Measurements from ENCODE around the gene ECM2.

The ECM2 gene

GRCh38 chr9:92482329-92482728, 53.5 kb downstream of the ECM2 start, which contains the start of gene ASPN:
Gene ASPN (minus strand): TSS chr9:92482506.
- peak; percentile 80 for FAIRE-seq

GRCh38 chr9:92480986-92481633, 54.7 kb downstream of the ECM2 start:
- TF ChIP-seq POLR2A (IDR thresholded peaks at IDR 0.05; ENCODE audit: low read depth, low read length): no peak
- no peak for DNase-seq (ENCODE audit: insufficient read length, low spot score)
- FAIRE-seq: no peak

More at GRCh38 chr9:92482329-92482728, 53.5 kb downstream of the ECM2 start, which contains the start of gene ASPN:
- no peak for DNase-seq (ENCODE audit: insufficient read length, low spot score)
- TF ChIP-seq POLR2A (IDR thresholded peaks at IDR 0.05; ENCODE audit: low read depth, low read length): no peak

- TF ChIP-seq POLR2A (IDR thresholded peaks at IDR 0.05; ENCODE audit: low read depth, low read length): no peak
- FAIRE-seq (peak; percentile 88), DNase-seq (ENCODE audit: insufficient read length, low spot score) (no peak)
Measured at GRCh38 chr9:92480291-92480771, 55.5 kb downstream of the ECM2 start.

GRCh38 chr9:92479346-92479745, 56.4 kb downstream of the ECM2 start:
- FAIRE-seq: no peak
- DNase-seq (ENCODE audit: insufficient read length, low spot score): no peak
- no peak for TF ChIP-seq POLR2A (IDR thresholded peaks at IDR 0.05; ENCODE audit: low read depth, low read length)

- FAIRE-seq: no peak
- no peak for DNase-seq (ENCODE audit: insufficient read length, low spot score)
- TF ChIP-seq POLR2A (IDR thresholded peaks at IDR 0.05; ENCODE audit: low read depth, low read length): no peak
Measured at GRCh38 chr9:92478783-92479182, 57.0 kb downstream of the ECM2 start.

GRCh38 chr9:92476962-92477361, 58.8 kb downstream of the ECM2 start:
- FAIRE-seq (no peak), DNase-seq (ENCODE audit: insufficient read length, low spot score) (no peak)
- TF ChIP-seq POLR2A (IDR thresholded peaks at IDR 0.05; ENCODE audit: low read depth, low read length): no peak

GRCh38 chr9:92474587-92474986, 61.2 kb downstream of the ECM2 start:
- no peak for DNase-seq (ENCODE audit: insufficient read length, low spot score)
- FAIRE-seq: peak; percentile 38
- no peak for TF ChIP-seq POLR2A (IDR thresholded peaks at IDR 0.05; ENCODE audit: low read depth, low read length)

- TF ChIP-seq POLR2A (IDR thresholded peaks at IDR 0.05; ENCODE audit: low read depth, low read length): no peak
Measured at GRCh38 chr9:92468206-92468605, 67.6 kb downstream of the ECM2 start.

GRCh38 chr9:92467511-92467910, 68.3 kb downstream of the ECM2 start:
- DNase-seq (ENCODE audit: insufficient read length, low spot score) (no peak), FAIRE-seq (no peak)
- TF ChIP-seq POLR2A (IDR thresholded peaks at IDR 0.05; ENCODE audit: low read depth, low read length): no peak

More at GRCh38 chr9:92468206-92468605, 67.6 kb downstream of the ECM2 start:
- peak; percentile 73 for FAIRE-seq
- DNase-seq (ENCODE audit: insufficient read length, low spot score): no peak

- FAIRE-seq (no peak), DNase-seq (ENCODE audit: insufficient read length, low spot score) (no peak)
- no peak for TF ChIP-seq POLR2A (IDR thresholded peaks at IDR 0.05; ENCODE audit: low read depth, low read length)
Measured at GRCh38 chr9:92467041-92467440, 68.7 kb downstream of the ECM2 start.

- DNase-seq (ENCODE audit: insufficient read length, low spot score): peak; percentile 19
- no peak for TF ChIP-seq POLR2A (IDR thresholded peaks at IDR 0.05; ENCODE audit: low read depth, low read length)
- FAIRE-seq: peak; percentile 92
Measured at GRCh38 chr9:92463984-92464383, 71.8 kb downstream of the ECM2 start.

- no peak for DNase-seq (ENCODE audit: insufficient read length, low spot score)
- no peak for TF ChIP-seq POLR2A (IDR thresholded peaks at IDR 0.05; ENCODE audit: low read depth, low read length)
- FAIRE-seq: no peak
Measured at GRCh38 chr9:92463387-92463786, 72.4 kb downstream of the ECM2 start.

- TF ChIP-seq POLR2A (IDR thresholded peaks at IDR 0.05; ENCODE audit: low read depth, low read length): no peak
- FAIRE-seq: peak; percentile 64
- DNase-seq (ENCODE audit: insufficient read length, low spot score): no peak
Measured at GRCh38 chr9:92457576-92457975, 78.2 kb downstream of the ECM2 start.

GRCh38 chr9:92455217-92455616, 80.6 kb downstream of the ECM2 start:
- FAIRE-seq: peak; percentile 94
- DNase-seq (ENCODE audit: insufficient read length, low spot score): peak; percentile 14
- TF ChIP-seq POLR2A (IDR thresholded peaks at IDR 0.05; ENCODE audit: low read depth, low read length): no peak

GRCh38 chr9:92446536-92446935, 89.3 kb downstream of the ECM2 start:
- FAIRE-seq: no peak
- DNase-seq (ENCODE audit: insufficient read length, low spot score): no peak
- TF ChIP-seq POLR2A (IDR thresholded peaks at IDR 0.05; ENCODE audit: low read depth, low read length): no peak
